ENCODE measurements around the gene TSPAN31. TPM values are rescaled to one million over a fixed set of nuclear protein-coding genes. Genes with fewer than 3 reads are reported as not detected.
A peak's percentile ranks its signal among the peaks of the same experiment; 100 is the strongest.
"Not testable (repeated sequence)": the region's sequence is repeated elsewhere in the genome, so short reads cannot be mapped to it uniquely, and the experiment has no call there.

TSPAN31 gene
- total RNA-seq, 1 donor from 2014 or later = 67.0 TPM

GRCh38 chr12:57772429-57773322 is 27.8 kb downstream of the TSPAN31 start, which contains the start of gene EEF1AKMT3:
TSS of gene EEF1AKMT3 (plus strand) at chr12:57772614. CDS start at chr12:57772725, 111 bp downstream.
- intact Hi-C loops (cut with DNase I) = loop anchor here (10.0 kb wide), 1 partner anchor 62 kb away; no protein-coding TSS in a partner anchor
- no peaks in the 10 kb centered on the region for H3K27me3 ChIP-seq
- no peak for DNase-seq (ENCODE audit: extremely low spot score in 2 of 2)
- peak within 1 kb of the TSS; percentile 88 for H3K27ac ChIP-seq
- peaks cover 22% of the 10 kb centered on the region for H3K4me1 ChIP-seq
- H3K4me3 ChIP-seq = peak within 1 kb of the TSS; percentile 81 to 96
- no peaks in the 10 kb centered on the region for H3K9me3 ChIP-seq
- TF ChIP-seq POLR2A (IDR thresholded peaks at IDR 0.05) (no peak), POLR2AphosphoS5 (IDR thresholded peaks at IDR 0.05; ENCODE audit: insufficient read depth in 1 of 2, low read depth in 1 of 2) (peak in 1 of 2 donors; percentile 47), CTCF (IDR thresholded peaks at IDR 0.05) (no peak)
- peaks cover 0 to 7% of the 10 kb centered on the region in 2 donors for H3K36me3 ChIP-seq

GRCh38 chr12:57774634-57775033 is 29.8 kb downstream of the TSPAN31 start:
- H3K4me3 ChIP-seq; H3K27ac ChIP-seq; H3K9me3 ChIP-seq; DNase-seq (ENCODE audit: extremely low spot score in 2 of 2); H3K27me3 ChIP-seq; H3K36me3 ChIP-seq: not testable (repeated sequence)
- peaks cover 22% of the 10 kb centered on the region for H3K4me1 ChIP-seq
- intact Hi-C loops (cut with DNase I) = loop anchor here (10.0 kb wide), 1 partner anchor 60 kb away; no protein-coding TSS in a partner anchor

GRCh38 chr12:57775044-57775443 is 30.2 kb downstream of the TSPAN31 start:
- H3K4me3 ChIP-seq = no peak overlapping the region
- no peaks in the 10 kb centered on the region for H3K9me3 ChIP-seq
- no peaks in the 10 kb centered on the region for H3K27me3 ChIP-seq
- intact Hi-C loops (cut with DNase I) = loop anchor here (10.0 kb wide), 1 partner anchor 60 kb away; no protein-coding TSS in a partner anchor
- H3K27ac ChIP-seq = no peak overlapping the region
- no peaks in the 10 kb centered on the region for H3K36me3 ChIP-seq
- H3K4me1 ChIP-seq = peaks cover 22% of the 10 kb centered on the region
- no peak for DNase-seq (ENCODE audit: extremely low spot score in 2 of 2)
- TF ChIP-seq POLR2A (IDR thresholded peaks at IDR 0.05) = no peak

- DNase-seq (ENCODE audit: extremely low spot score in 2 of 2) = no peak
- TF ChIP-seq CTCF (IDR thresholded peaks at IDR 0.05) (no peak), POLR2AphosphoS5 (IDR thresholded peaks at IDR 0.05; ENCODE audit: insufficient read depth in 1 of 2, low read depth in 1 of 2) (no peak), POLR2A (IDR thresholded peaks at IDR 0.05) (no peak)
- no peaks in the 10 kb centered on the region for H3K9me3 ChIP-seq
- no peaks in the 10 kb centered on the region for H3K27me3 ChIP-seq
- no peak overlapping the region for H3K4me3 ChIP-seq
- no peaks in the 10 kb centered on the region for H3K36me3 ChIP-seq
- H3K4me1 ChIP-seq = peaks cover 21% of the 10 kb centered on the region
- intact Hi-C loops (cut with DNase I) = loop anchor here (10.0 kb wide), 1 partner anchor 59 kb away; no protein-coding TSS in a partner anchor
- no peak overlapping the region for H3K27ac ChIP-seq
These were observed 30.9 kb downstream of the TSPAN31 start for GRCh38 chr12:57775563-57776246.

- DNase-seq (ENCODE audit: extremely low spot score in 2 of 2) = no peak
- Histone ChIP-seq H3K4me3 (no peak overlapping the region), H3K27ac (no peak overlapping the region), H3K9me3 (no peaks in the 10 kb centered on the region), H3K36me3 (no peaks in the 10 kb centered on the region), H3K4me1 (peaks cover 16% of the 10 kb centered on the region), H3K27me3 (no peaks in the 10 kb centered on the region)
- intact Hi-C loops (cut with DNase I) = loop anchor here (10.0 kb wide), 1 partner anchor 59 kb away; no protein-coding TSS in a partner anchor
- TF ChIP-seq CTCF (IDR thresholded peaks at IDR 0.05) (no peak), POLR2AphosphoS5 (IDR thresholded peaks at IDR 0.05; ENCODE audit: insufficient read depth in 1 of 2, low read depth in 1 of 2) (no peak), POLR2A (IDR thresholded peaks at IDR 0.05) (no peak)
These were observed 31.4 kb downstream of the TSPAN31 start for GRCh38 chr12:57776247-57776587.
